ENCODE results near the gene ASF1A.

Gene ASF1A

GRCh38 chr6:118917546-118918328, 23.8 kb downstream of the ASF1A start:
- peak; percentile 70 for DNase-seq

- peak; percentile 79 for DNase-seq
Measured at GRCh38 chr6:118918329-118918725, 24.4 kb downstream of the ASF1A start.

GRCh38 chr6:118921084-118921483, 27.1 kb downstream of the ASF1A start:
- no peak for DNase-seq

- no peak for DNase-seq
Measured at GRCh38 chr6:118923035-118923434, 29.1 kb downstream of the ASF1A start.

GRCh38 chr6:118930680-118931079, 36.7 kb downstream of the ASF1A start:
- DNase-seq, result no peak

- no peak for DNase-seq
Measured at GRCh38 chr6:118931436-118931835, 37.5 kb downstream of the ASF1A start.

- peak; percentile 62 for DNase-seq
Measured at GRCh38 chr6:118932421-118932820, 38.5 kb downstream of the ASF1A start.

GRCh38 chr6:118933855-118934460, 40.0 kb downstream of the ASF1A start:
- no peak for DNase-seq

GRCh38 chr6:118934461-118935330, 40.7 kb downstream of the ASF1A start, which contains the start of gene MCM9:
Gene MCM9, minus strand, starts transcription at chr6:118935159. Its CDS starts 3,436 bp downstream, at chr6:118931723.
- peak; percentile 97 for DNase-seq

GRCh38 chr6:118935331-118935668, 41.3 kb downstream of the ASF1A start:
- DNase-seq, result no peak

- DNase-seq, result no peak
Measured at GRCh38 chr6:118935978-118936703, 42.2 kb downstream of the ASF1A start.

GRCh38 chr6:118939683-118940082, 45.7 kb downstream of the ASF1A start:
- DNase-seq, result no peak

- peak; percentile 94 for DNase-seq
Measured at GRCh38 chr6:118940770-118941169, 46.8 kb downstream of the ASF1A start.

GRCh38 chr6:118945217-118945616, 51.3 kb downstream of the ASF1A start:
- DNase-seq, result no peak

GRCh38 chr6:118952683-118953082, 58.7 kb downstream of the ASF1A start:
- DNase-seq, result no peak

- DNase-seq, result no peak
Measured at GRCh38 chr6:118953391-118953790, 59.4 kb downstream of the ASF1A start.

All from NCI-H69 (cell line).